ENCODE results near the gene PGBD5.

PGBD5 gene

GRCh38 chr1:230345139-230345885 lies 80.8 kb downstream of the PGBD5 start:
- DNase-seq: no peak

GRCh38 chr1:230342699-230343098 lies 83.4 kb downstream of the PGBD5 start:
- DNase-seq: no peak

GRCh38 chr1:230342019-230342418 lies 84.1 kb downstream of the PGBD5 start:
- no peak for DNase-seq

- no peak for DNase-seq
Measured at GRCh38 chr1:230341162-230341546, 85.0 kb downstream of the PGBD5 start.

- no peak for DNase-seq
Measured at GRCh38 chr1:230340526-230341161, 85.5 kb downstream of the PGBD5 start.

- no peak for DNase-seq
Measured at GRCh38 chr1:230339033-230339432, 87.1 kb downstream of the PGBD5 start.

GRCh38 chr1:230337266-230337665 lies 88.9 kb downstream of the PGBD5 start:
- no peak for DNase-seq

GRCh38 chr1:230335861-230336522 lies 90.1 kb downstream of the PGBD5 start:
- DNase-seq: no peak

GRCh38 chr1:230334447-230334837 lies 91.7 kb downstream of the PGBD5 start:
- no peak for DNase-seq

GRCh38 chr1:230333590-230334446 lies 92.3 kb downstream of the PGBD5 start:
- no peak for DNase-seq

GRCh38 chr1:230332575-230333066 lies 93.5 kb downstream of the PGBD5 start:
- no peak for DNase-seq

- no peak for DNase-seq
Measured at GRCh38 chr1:230332061-230332460, 94.1 kb downstream of the PGBD5 start.

- DNase-seq: no peak
Measured at GRCh38 chr1:230330157-230330556, 96.0 kb downstream of the PGBD5 start.

GRCh38 chr1:230328342-230329015 lies 97.7 kb downstream of the PGBD5 start:
- DNase-seq: no peak

GRCh38 chr1:230327892-230328284 lies 98.2 kb downstream of the PGBD5 start:
- no peak for DNase-seq

- no peak for DNase-seq
Measured at GRCh38 chr1:230326971-230327891, 98.9 kb downstream of the PGBD5 start.

GRCh38 chr1:230323686-230324085 lies 102.4 kb downstream of the PGBD5 start:
- no peak for DNase-seq

- DNase-seq: no peak
Measured at GRCh38 chr1:230322967-230323547, 103.1 kb downstream of the PGBD5 start.

- no peak for DNase-seq
Measured at GRCh38 chr1:230322421-230322756, 103.7 kb downstream of the PGBD5 start.

GRCh38 chr1:230321741-230322420 lies 104.3 kb downstream of the PGBD5 start:
- DNase-seq: peak; percentile 77
